Measurements from ENCODE around the gene CYBC1. TPM values are rescaled to one million over a fixed set of nuclear protein-coding genes. Genes with fewer than 3 reads are reported as not detected.

CYBC1 gene
- polyA plus RNA-seq, 2 of the 4 experiments (the other 2 are of a cell fraction) = 81.8 to 86.5 TPM

DNA sequence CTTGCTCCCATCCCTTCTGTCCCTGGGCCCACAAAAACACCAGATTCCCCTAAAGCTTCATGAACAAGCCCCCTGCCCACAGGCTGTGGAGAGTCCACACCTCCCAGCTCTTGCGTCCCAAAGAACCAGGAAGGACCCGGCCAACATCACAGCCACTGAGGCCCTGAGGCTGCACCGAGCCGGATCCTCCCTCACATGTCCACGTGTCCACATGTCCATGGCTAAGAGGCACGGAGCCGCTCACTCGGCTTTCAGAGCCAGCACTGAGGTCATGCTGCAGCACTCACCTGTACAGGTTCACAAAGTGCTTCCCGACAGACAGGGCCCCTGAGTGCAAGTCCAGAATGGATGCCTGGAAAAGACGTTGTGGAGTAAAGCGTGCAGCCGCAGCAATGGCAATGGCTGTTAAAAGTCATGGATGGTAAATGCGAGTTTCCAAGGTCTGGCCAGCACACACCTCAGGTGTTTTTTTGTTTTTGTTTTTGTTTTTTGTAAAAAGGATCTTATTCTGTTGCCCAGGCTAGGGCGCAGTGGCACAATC, 44.4 kb downstream of the CYBC1 start:
- ATAC-seq (no peak), DNase-seq (ENCODE audit: low read depth in 1 of 2, low spot score in 1 of 2) (no peak), FAIRE-seq (no peak)
- Histone ChIP-seq H3K4me2 (no peak overlapping the region), H3K27ac (no peak overlapping the region), H3K9me3 (no peaks in the 10 kb centered on the region), H3K4me1 (peaks cover 7% of the 10 kb centered on the region), H3K4me3 (no peak overlapping the region)
- no peak for TF ChIP-seq JUN (IDR thresholded peaks at IDR 0.05)
- WGBS (ENCODE audit: missing lambda C conversion rate) = 87% methylated on average over 14 of the region's 14 CpGs
- ChIA-PET POLR2A (no interaction called here), CTCF (interaction anchor here (0.6 to 2.7 kb wide), 7 partner anchors 9 to 170 kb away, joined by 3 to 21 read pairs (median 3); no protein-coding TSS in a partner anchor)

DNA sequence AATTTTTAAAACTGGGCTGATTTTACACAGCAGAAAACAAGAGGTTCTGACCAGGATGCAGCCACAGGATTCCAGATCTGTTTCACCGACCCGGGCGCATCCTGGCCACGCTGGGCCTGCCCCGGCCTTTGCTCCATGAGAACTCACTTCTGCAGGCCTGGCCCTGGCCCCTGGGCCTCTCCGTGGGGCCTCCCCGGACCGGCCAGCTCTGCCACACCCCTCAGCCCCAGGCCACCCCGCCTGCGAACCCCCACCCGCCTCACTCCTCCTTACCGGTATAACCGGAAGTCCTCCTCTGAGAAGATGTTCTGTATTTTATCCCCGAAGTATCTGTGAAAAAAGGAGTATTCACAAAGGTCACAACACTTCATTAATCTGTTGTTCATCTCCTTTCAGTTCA, 45.5 kb downstream of the CYBC1 start:
- DNase-seq (ENCODE audit: low read depth in 1 of 2, low spot score in 1 of 2) (no peak), FAIRE-seq (no peak), ATAC-seq (no peak)
- ChIA-PET POLR2A (no interaction called here), CTCF (interaction anchor here (1.1 to 2.7 kb wide), 4 partner anchors 10 to 169 kb away, joined by 3 to 21 read pairs (median 10); no protein-coding TSS in a partner anchor)
- Histone ChIP-seq H3K27ac (no peak overlapping the region), H3K4me2 (no peak overlapping the region), H3K4me3 (no peak overlapping the region), H3K4me1 (peaks cover 7% of the 10 kb centered on the region), H3K9me3 (no peaks in the 10 kb centered on the region)
- WGBS (ENCODE audit: missing lambda C conversion rate) = 92% methylated on average over 14 of the region's 14 CpGs
- no peak for TF ChIP-seq ZFP36 (IDR thresholded peaks at IDR 0.05; ENCODE audit: borderline replicate concordance, partially characterized antibody)
- TF ChIP-seq RARB (CRISPR knock-in tag; IDR thresholded peaks at IDR 0.05) = no peak
- TF ChIP-seq KDM1A (IDR thresholded peaks at IDR 0.05; ENCODE audit: low read depth) = no peak
- TF ChIP-seq, protein P1, sequence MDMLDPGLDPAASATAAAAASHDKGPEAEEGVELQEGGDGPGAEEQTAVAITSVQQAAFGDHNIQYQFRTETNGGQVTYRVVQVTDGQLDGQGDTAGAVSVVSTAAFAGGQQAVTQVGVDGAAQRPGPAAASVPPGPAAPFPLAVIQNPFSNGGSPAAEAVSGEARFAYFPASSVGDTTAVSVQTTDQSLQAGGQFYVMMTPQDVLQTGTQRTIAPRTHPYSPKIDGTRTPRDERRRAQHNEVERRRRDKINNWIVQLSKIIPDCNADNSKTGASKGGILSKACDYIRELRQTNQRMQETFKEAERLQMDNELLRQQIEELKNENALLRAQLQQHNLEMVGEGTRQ (IDR thresholded peaks at IDR 0.05) = no peak
- no peak for TF ChIP-seq SMC3 (IDR thresholded peaks at IDR 0.05)
- TF ChIP-seq HOXB5 (CRISPR knock-in tag; IDR thresholded peaks at IDR 0.05) = no peak

DNA sequence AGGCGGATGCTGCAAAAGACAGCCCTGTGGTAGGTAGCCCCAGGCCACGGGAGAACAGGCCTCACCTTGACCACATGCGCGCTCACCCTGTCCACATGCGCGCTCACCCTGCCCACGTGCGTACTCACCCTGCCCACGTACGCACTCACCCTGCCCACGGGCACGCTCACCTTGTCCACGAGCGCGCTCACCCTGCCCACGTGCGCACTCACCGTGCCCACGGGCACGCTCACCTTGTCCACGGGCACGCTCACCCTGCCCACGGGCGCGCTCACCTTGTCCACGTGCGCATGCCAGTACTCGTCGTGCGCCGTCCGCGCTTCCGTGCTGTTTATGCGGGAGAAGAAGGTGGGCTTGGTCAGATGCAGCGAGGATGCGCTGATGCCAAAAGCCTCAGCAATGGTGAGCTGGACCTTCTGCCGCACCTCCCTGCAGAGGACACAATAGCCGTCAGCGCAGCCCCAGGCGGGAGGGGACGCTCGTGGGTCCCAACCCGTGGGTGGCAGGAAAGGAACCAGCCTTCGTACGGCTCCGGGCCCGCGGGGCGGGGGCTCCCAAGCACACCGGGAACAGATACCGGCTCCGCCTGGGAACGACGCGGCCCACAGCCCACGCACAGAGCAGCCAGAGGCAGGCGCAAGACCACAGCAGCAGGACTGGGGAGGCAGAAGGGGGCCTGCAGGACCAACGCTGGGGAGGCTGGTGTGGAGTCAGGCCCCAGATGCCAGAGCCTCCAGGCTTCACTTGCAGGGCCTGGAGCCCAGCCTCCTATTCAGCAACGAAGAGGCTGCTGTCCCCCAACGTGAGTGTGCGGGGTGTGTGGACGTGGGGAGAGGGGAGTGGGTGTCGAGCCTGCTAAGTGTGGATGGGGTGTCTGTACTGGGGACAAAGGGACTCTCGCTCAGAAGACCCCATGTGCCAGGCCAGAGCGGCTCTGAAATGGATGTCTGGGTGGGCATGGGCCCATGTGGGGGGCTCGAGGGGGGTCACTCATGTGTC, 46.6 kb downstream of the CYBC1 start:
- Histone ChIP-seq H3K27ac (no peak overlapping the region), H3K9me3 (no peaks in the 10 kb centered on the region), H3K4me2 (no peak overlapping the region), H3K4me3 (no peak overlapping the region), H3K4me1 (peaks cover 7% of the 10 kb centered on the region)
- TF ChIP-seq, protein P2, sequence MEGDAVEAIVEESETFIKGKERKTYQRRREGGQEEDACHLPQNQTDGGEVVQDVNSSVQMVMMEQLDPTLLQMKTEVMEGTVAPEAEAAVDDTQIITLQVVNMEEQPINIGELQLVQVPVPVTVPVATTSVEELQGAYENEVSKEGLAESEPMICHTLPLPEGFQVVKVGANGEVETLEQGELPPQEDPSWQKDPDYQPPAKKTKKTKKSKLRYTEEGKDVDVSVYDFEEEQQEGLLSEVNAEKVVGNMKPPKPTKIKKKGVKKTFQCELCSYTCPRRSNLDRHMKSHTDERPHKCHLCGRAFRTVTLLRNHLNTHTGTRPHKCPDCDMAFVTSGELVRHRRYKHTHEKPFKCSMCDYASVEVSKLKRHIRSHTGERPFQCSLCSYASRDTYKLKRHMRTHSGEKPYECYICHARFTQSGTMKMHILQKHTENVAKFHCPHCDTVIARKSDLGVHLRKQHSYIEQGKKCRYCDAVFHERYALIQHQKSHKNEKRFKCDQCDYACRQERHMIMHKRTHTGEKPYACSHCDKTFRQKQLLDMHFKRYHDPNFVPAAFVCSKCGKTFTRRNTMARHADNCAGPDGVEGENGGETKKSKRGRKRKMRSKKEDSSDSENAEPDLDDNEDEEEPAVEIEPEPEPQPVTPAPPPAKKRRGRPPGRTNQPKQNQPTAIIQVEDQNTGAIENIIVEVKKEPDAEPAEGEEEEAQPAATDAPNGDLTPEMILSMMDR (IDR thresholded peaks at IDR 0.05) = no peak
- TF ChIP-seq HEYL (CRISPR knock-in tag; IDR thresholded peaks at IDR 0.05) (no peak), EHMT2 (IDR thresholded peaks at IDR 0.05; ENCODE audit: low read depth) (no peak), CBX2 (IDR thresholded peaks at IDR 0.05; ENCODE audit: borderline replicate concordance, low read depth) (no peak), SMC3 (IDR thresholded peaks at IDR 0.05) (no peak), JUN (IDR thresholded peaks at IDR 0.05) (no peak), SREBF2 (IDR thresholded peaks at IDR 0.05) (no peak), RARB (CRISPR knock-in tag; IDR thresholded peaks at IDR 0.05) (no peak), POLR2AphosphoS2 (conservative IDR thresholded peaks at IDR 0.05; ENCODE audit: low read length) (no peak), MYC (IDR thresholded peaks at IDR 0.05; ENCODE audit: borderline replicate concordance, low read length) (no peak), TFCP2L1 (CRISPR knock-in tag; IDR thresholded peaks at IDR 0.05) (no peak), HOXB13 (CRISPR knock-in tag; IDR thresholded peaks at IDR 0.05; ENCODE audit: low read depth) (no peak), ESRRA (IDR thresholded peaks at IDR 0.05; ENCODE audit: borderline replicate concordance, low read length) (no peak)
- TF ChIP-seq, protein P3, sequence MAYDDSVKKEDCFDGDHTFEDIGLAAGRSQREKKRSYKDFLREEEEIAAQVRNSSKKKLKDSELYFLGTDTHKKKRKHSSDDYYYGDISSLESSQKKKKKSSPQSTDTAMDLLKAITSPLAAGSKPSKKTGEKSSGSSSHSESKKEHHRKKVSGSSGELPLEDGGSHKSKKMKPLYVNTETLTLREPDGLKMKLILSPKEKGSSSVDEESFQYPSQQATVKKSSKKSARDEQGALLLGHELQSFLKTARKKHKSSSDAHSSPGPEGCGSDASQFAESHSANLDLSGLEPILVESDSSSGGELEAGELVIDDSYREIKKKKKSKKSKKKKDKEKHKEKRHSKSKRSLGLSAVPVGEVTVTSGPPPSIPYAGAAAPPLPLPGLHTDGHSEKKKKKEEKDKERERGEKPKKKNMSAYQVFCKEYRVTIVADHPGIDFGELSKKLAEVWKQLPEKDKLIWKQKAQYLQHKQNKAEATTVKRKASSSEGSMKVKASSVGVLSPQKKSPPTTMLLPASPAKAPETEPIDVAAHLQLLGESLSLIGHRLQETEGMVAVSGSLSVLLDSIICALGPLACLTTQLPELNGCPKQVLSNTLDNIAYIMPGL (CRISPR knock-in tag; IDR thresholded peaks at IDR 0.05; ENCODE audit: borderline replicate concordance) = no peak
- FAIRE-seq = no peak
- ChIA-PET CTCF (interaction anchor here (1.9 to 2.4 kb wide), 2 partner anchors 10 to 11 kb away, joined by 8 to 21 read pairs; no protein-coding TSS in a partner anchor), POLR2A (no interaction called here)
- no peak; a peak in 1 of 6 replicates for ATAC-seq
- DNase-seq (ENCODE audit: low read depth in 1 of 2, low spot score in 1 of 2) = no peak
- 93% methylated on average over 67 of the region's 67 CpGs for WGBS (ENCODE audit: missing lambda C conversion rate)
